D721Med (cell line): ENCODE results near the gene UQCRC2.
A peak's percentile ranks its signal among the peaks of the same experiment; 100 is the strongest.

Experiments used
- DNase-seq: peaks from one replicate; pipeline ENCODE4 v3.0.0; 2011; ENCODE audit warnings: low spot score; ENCODE audit not compliant: insufficient read length
- FAIRE-seq: peaks from 2 replicates; lab custom pipeline; 2011; peaks lifted over from hg19 to GRCh38; lab: Jason Lieb, UNC
- CTCF ChIP-seq: IDR thresholded peaks from 2 replicates; pipeline ENCODE4 v1.5.1; 2012; ENCODE audit warnings: mild to moderate bottlenecking, control low read depth; ENCODE audit not compliant: insufficient read depth; ENCODE audit errors: missing control alignments

Gene UQCRC2

GRCh38 chr16:22004341-22004740 lies 51.2 kb downstream of the UQCRC2 start:
- DNase-seq (no peak), FAIRE-seq (no peak)
- no peak for TF ChIP-seq CTCF

- no peak for TF ChIP-seq CTCF
- FAIRE-seq = no peak
- no peak for DNase-seq
These were observed 52.6 kb downstream of the UQCRC2 start for GRCh38 chr16:22005746-22006145.

- FAIRE-seq (no peak), DNase-seq (no peak)
- TF ChIP-seq CTCF = no peak
These were observed 53.5 kb downstream of the UQCRC2 start for GRCh38 chr16:22006636-22007035.

GRCh38 chr16:22007159-22007508 lies 54.0 kb downstream of the UQCRC2 start:
- no peak for TF ChIP-seq CTCF
- DNase-seq (no peak), FAIRE-seq (no peak)

- no peak for TF ChIP-seq CTCF
- no peak for FAIRE-seq
- DNase-seq = peak; percentile 37
These were observed 54.5 kb downstream of the UQCRC2 start, which contains the start of gene MOSMO for GRCh38 chr16:22007509-22008214. Gene MOSMO (plus strand): TSS chr16:22008111. CDS start chr16:22008302, 191 bp downstream.

- DNase-seq (no peak), FAIRE-seq (no peak)
- TF ChIP-seq CTCF = no peak
These were observed 55.3 kb downstream of the UQCRC2 start for GRCh38 chr16:22008215-22009059.
